GM19240 (cell line): ENCODE measurements around the gene NAALADL2.
"Not testable (repeated sequence)": the region's sequence is repeated elsewhere in the genome, so short reads cannot be mapped to it uniquely, and the experiment has no call there.

Experiments used
- DNase-seq: peaks from one replicate; pipeline ENCODE4 v3.0.0; 2011; ENCODE audit warnings: low spot score; ENCODE audit not compliant: insufficient read length

The NAALADL2 gene

GRCh38 chr3:175068587-175068986 is 209.5 kb downstream of the NAALADL2 start:
- no peak for DNase-seq

GRCh38 chr3:175070946-175071345 is 211.8 kb downstream of the NAALADL2 start:
- DNase-seq, result no peak

DNA sequence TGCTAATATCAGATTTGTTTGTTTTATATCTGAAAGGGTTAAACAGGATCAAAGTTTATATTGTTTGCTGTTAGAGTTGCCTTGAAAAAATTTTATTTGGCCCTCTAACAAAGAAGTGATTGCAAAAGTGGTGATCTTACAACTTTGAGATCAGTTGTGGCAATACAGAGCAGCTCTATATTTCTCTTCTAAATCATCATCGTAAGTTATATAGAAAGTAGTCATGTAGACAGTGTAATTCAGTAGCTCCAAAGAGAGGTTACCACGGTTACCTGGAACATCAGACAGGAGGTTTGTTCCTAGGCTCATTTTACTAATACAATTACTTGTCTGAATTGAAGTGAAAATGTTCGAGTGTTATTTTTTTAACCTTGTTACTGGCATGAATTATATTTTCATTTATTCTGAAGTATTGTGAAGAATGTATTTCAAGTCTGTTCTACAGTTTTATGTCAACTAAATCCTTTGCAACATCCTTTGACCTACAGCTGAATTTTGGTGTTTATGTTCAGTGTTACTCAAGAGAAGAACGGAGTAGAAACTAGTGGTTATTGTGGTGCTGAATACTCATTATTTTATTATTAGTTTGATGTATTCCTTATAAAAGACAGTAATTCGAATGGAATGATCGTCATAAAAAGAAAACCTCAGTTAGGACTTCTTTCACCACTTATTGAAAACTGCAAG is 214.2 kb downstream of the NAALADL2 start:
- no peak for DNase-seq

DNA sequence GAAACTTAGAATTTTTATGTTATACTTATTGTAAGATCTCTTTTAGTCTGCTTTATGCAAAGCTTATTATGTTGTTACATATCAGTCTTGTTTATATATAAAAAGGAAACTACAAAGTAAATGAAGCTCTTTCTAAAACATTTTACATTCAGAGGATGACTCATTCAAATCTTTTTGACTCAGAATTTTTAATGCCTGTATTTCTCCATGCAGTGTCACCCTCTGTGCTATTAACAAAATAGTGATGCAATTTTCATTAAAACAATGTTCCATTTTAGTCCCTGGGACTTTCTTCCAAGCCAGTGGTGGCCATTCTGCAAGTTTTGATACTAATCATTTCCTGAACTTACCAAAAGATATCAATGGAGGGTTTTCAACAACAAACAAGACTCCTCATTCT is 216.1 kb downstream of the NAALADL2 start:
- no peak for DNase-seq

DNA sequence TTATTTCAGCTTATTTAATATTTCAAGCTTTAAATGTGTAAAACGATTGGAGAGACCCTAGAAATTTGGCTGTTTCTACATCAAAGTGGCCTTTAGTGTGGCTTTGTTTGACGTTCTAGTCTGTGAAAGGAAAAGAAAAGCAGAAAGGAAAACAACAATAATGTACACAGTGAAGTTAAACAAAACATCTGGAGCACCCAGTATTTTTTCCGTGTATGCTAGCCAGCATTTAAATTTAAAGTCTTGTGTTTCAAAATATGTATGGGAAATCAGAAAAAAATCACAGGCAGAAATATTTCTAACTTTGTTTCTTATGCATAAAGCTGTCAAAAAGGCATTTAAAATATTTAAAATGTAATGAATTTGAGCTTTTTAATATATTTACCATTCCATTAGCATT is 218.1 kb downstream of the NAALADL2 start:
- no peak for DNase-seq

DNA sequence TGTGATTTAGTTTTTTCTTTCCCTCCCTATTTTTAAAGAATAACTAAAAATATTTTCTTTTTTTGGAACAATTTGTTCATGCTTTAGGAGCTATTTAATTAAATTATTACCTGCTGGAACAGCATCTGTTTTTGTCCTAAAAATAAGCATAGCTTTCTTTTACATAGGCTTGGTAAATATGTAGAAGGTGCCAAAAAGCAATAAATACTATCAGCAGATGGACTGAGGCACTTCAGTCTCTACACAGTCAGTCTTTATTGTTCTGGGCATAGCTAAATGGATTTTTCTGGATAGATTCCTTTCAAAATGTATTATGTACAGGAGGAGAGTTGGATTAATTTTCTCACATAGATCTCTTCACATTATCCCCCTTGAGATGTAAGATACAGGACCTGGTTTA is 223.5 kb downstream of the NAALADL2 start:
- DNase-seq, result no peak

DNA sequence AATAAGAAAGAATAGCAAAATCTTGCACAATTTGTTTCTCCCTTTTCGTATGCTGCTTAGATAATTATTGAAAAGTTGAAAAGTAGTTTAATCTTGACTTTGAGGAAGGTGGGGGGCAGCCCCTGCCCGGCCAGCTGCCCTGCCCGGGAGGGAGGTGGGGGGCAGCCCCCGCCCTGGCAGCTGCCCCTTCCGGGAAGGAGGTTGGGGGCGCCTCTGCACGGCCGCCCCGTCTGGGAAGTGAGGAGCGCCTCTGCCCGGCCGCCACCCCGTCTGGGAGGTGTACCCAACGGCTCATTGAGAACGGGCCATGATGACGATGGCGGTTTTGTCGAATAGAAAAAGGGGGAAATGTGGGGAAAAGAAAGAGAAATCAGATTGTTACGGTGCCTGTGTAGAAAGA is 228.0 kb downstream of the NAALADL2 start:
- not testable (repeated sequence) for DNase-seq

DNA sequence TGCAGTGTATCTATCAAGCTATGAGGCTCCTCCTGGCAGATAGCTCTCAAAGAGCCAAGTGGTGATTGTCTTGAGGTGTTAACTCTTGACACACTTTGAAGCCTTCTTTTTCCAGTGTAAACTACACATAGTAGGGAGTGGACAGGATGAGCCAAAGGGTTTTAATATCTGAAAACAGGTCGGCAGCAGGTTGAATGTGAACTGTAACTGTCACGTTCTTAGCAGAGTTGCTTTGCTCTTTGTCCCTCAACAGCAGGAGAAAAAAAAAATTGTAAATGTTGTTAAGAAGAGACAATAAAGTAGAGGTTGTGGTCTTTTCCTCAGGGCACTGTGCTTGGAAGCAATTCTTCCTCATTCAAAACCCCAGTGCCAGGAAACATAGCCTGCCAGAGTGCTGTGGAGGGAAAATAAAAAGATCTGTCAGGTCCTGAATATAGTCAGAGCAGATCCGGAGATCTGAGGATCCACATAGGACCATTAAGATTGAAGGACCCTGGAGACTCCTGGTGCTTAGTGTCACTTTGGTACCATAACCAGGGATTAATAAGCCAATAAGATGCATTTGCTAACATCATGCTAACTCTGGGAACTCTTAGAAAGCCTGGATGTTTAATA is 229.7 kb downstream of the NAALADL2 start:
- DNase-seq, result no peak

- no peak for DNase-seq
Measured at GRCh38 chr3:175091426-175092114, 232.4 kb downstream of the NAALADL2 start.

- DNase-seq, result no peak
Measured at GRCh38 chr3:175093748-175094147, 234.6 kb downstream of the NAALADL2 start.

GRCh38 chr3:175094344-175094743 is 235.2 kb downstream of the NAALADL2 start:
- no peak for DNase-seq

- no peak for DNase-seq
Measured at GRCh38 chr3:175098644-175099043, 239.5 kb downstream of the NAALADL2 start.

DNA sequence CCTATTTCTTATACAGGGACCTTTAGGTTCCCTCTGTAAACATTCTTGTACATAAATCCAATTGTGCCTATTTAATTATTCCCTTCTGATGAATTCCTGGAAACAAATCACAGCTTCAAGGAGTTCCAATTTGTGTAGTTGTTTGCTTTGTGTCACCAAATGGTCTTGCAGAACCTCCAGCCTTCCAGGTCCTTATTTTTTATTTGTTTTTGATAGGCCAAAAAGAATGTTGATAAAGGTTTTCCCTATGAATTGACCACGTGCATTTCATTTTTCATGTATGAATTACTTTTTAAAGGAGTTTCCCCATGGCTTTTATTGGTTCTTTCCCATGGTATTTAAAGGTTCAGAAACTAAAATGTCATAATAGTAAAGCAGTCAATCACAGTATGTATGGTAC is 243.0 kb downstream of the NAALADL2 start:
- DNase-seq, result no peak

DNA sequence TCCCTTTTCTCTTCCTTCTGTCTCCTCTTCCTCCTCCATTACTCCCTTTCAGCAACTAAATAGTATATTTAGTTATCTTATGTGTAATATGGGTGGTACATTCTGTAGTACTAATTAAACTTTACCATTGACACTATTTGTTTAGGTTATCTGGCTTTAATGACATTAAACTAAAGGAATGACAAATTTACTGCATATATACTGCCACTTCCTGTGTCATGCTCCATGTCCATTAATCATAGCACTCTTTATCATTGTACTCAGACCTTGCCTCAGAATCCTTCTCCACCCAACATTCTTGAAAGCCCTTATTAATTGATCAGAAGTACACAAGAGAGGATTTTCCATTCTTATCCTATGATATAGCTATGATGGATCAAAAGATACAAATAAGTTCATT is 244.2 kb downstream of the NAALADL2 start:
- DNase-seq, result no peak

DNA sequence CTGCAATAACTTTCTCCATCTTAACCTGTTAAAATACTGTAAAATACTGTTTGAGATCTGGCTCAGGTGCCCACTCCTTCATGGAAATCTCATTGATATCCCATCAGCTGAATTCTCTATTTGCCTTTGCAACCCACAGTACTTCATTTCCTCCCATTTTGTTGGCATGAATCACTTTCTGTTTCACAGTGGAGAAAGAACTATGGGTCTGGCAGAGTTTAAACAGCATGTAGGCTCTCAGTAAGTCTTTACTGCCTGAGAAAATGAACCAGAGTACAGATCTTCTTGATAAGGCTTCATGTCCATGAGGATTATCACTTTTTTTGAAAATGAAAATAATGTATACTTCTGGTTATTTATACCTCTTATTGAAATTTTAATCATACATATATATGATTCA is 245.9 kb downstream of the NAALADL2 start:
- DNase-seq, result no peak

- DNase-seq, result no peak
Measured at GRCh38 chr3:175107231-175107630, 248.1 kb downstream of the NAALADL2 start.

GRCh38 chr3:175107995-175108394 is 248.9 kb downstream of the NAALADL2 start:
- DNase-seq, result no peak

DNA sequence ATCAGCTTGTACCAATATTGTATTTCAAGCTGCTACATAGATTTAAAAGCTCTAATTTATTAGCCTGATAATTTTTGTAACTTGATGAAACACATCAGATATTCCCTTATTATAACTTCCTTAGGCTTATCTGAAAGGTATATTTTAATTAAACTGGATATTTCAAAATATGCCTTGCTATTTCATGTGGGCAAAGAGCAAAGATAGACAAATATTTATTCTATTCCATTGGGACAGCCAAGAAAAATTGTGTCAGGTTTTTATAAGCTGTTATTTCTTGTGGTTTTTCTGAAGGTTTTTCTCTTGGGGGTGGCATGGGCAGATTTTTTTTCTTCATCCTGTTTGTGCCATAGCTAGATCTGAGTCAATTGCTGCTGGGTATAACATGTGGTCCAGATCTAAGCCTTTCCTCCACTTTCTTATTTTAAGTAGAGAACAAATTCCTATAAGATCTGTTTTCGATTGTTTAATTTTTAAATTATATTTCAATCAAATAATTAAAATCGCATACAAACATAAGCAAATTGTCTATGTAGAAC is 249.5 kb downstream of the NAALADL2 start:
- DNase-seq, result no peak

DNA sequence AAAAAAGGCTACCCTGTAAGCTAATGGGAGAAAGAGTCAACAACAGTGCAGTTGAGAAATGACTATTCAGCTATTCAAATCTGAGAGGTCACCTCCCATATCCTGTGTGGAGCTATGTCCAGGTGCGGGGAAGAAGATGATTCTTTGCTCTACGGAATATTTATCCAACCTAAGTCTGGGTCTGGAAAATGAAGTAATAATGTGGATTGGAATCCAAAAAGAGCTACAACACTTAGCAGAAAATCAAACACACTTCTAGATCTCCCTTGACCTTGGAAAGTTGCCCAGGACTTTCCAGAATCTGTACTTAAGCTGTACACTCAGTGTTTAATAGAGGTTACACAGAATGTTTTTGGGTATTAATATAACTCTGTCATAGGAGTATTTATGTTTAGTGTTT is 251.9 kb downstream of the NAALADL2 start:
- no peak for DNase-seq

GRCh38 chr3:175118382-175118941 is 259.3 kb downstream of the NAALADL2 start:
- no peak for DNase-seq

DNA sequence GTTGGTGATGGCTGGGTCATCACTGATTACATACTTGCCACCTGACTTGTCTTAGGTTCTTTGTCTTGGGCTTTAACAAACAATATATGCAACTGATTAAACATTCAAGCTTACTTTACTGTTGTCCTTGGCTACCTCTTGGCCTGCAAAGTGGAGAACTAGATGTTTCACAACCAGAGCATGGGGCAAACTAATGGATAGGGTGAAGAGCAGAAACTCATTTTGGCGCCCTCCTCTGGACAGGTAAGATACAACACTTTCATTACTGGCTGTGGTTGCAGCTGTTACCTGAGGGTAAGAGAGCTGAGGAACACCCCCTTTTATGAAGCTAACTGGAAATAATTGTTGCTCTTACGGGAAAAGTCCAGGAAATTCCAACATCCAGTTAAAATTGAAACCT is 262.1 kb downstream of the NAALADL2 start:
- DNase-seq, result no peak

GRCh38 chr3:175127075-175127662 is 268.0 kb downstream of the NAALADL2 start:
- DNase-seq, result no peak
